ENCODE results near the gene ZBTB32.
"Not testable (repeated sequence)": the region's sequence is repeated elsewhere in the genome, so short reads cannot be mapped to it uniquely, and the experiment has no call there.

Gene ZBTB32, protein sequence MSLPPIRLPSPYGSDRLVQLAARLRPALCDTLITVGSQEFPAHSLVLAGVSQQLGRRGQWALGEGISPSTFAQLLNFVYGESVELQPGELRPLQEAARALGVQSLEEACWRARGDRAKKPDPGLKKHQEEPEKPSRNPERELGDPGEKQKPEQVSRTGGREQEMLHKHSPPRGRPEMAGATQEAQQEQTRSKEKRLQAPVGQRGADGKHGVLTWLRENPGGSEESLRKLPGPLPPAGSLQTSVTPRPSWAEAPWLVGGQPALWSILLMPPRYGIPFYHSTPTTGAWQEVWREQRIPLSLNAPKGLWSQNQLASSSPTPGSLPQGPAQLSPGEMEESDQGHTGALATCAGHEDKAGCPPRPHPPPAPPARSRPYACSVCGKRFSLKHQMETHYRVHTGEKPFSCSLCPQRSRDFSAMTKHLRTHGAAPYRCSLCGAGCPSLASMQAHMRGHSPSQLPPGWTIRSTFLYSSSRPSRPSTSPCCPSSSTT

DNA sequence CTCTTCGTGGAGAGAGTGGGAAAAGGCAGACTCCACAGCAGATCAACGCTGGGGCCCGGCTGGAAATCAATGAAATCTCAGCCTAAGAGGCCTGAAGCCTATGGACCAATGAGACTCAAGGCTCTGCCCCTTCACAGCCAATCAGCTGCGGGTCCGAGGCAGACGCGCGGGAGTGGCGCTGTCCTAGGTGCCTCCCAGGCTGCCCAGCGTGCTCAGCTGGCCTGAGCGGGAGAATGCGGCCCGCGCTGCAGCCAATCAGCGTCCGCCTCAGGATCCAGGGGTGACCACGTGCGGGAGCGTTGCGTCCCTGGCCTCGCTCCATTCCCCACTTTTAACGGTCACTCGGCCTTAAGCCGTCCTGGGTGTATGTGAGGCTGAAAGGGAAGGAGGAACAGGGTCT is at the start of gene ZBTB32:
TSS of gene ZBTB32 (plus strand) at position 341 of the 400 bp plus-strand sequence. CDS start 10,069 bp downstream, outside the sequence.
- DNase-seq = peak; percentile 51 to 70
- TF ChIP-seq GATA1 (IDR thresholded peaks at IDR 0.05; ENCODE audit: low read depth, low read length) (no peak), POLR2A (IDR thresholded peaks at IDR 0.05; ENCODE audit: low read length) (no peak)

DNA sequence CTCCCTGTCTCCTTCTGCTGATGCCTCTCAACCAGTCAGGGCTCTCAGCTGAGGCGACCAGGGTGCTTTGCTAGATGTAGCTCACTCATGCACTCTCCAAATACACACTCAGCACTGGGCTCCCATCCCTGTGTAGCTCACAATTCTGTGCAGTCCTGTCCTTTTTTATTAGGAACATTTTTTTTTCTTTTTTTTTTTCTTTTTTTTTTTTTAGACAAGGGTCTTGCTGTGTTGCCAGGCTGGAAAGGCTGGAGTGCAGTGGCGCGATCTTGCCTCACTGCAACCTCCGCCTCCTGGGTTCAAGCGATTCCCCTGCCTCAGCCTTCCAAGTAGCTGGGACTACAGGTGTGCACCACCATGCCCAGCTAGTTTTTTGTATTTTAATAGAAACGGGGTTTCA is 49.5 kb upstream of the ZBTB32 start:
- not testable (repeated sequence) for DNase-seq

DNA sequence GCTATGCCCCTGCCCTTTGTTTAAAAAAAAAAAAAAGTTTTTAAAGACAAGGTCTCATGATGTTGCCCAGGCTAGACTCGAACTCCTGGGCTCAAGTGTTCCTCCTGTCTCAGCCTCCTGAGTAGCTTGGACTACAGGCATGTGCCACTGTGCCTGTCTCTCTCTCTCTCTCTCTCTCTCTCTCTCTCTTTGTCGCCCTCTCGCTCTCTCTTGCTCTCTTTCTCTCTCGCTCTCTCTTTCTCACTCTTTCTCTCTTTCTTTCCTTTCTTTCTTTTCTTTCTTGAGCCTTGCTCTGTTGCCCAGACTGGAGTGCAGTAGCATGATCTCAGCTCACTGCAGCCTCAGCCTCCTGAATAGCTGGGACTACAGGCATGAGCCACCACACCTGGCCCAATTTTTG is 48.8 kb upstream of the ZBTB32 start:
- no peak for DNase-seq
- TF ChIP-seq POLR2A (IDR thresholded peaks at IDR 0.05; ENCODE audit: low read length) (no peak), GATA1 (IDR thresholded peaks at IDR 0.05; ENCODE audit: low read depth, low read length) (no peak)

DNA sequence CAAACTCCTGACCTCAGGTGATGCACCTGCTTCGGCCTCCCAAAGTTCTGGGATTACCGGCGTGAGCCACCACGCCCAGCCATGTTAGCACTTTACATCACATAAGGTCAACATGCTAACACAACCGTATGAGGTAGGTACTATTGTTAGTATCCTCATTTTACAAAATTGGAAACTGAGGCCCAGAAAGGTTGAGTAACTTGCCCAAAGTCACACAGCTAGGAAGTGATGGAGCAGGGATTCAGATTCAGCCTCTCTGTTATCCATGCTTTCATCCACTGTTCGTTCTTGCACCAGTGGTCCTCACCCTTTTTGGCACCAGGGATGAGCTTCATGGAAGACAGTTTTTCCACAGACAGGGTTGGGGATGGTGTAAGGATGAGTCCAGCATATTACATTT is 47.7 kb upstream of the ZBTB32 start:
- DNase-seq = no peak
- no peak for TF ChIP-seq GATA1 (IDR thresholded peaks at IDR 0.05; ENCODE audit: low read depth, low read length)
- no peak for TF ChIP-seq POLR2A (IDR thresholded peaks at IDR 0.05; ENCODE audit: low read length)

DNA sequence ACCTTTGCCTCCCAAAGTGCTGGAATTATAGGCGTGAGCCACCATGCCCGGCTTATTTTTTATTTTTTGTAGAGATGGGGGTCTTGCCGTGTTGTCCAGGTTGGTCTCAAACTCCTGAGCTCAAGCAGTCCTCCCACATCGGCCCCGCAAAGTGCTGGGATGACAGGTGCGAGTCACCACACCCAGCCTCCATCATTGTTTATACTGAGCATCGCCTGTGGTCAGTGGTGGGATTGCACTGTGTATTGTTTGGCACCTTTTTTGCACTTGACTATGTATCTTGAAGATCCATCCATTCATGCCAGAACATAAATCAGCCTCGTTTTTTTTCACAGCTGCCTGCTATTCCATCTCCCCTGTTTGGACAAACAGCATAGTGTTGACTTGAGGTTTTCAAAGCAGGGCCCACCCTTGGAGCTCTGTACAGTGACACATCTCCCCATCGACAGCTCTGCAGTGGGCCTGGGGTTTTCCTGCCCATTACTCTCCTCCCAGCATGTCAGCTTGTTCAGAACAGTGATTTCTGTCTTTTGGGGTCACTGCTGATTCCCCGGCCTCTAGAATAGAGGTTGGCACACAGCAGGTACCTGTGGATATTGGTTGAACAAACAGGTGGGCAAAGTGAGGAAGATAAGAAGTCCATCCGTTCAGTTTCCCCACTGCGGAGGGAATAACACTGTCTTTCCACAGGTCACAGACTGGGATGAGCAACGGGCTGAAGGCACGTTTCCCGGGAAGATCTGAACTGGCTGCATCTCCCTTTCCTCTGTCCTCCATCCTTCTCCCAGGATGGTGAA is 46.3 kb upstream of the ZBTB32 start:
- TF ChIP-seq POLR2A (IDR thresholded peaks at IDR 0.05; ENCODE audit: low read length) = no peak
- TF ChIP-seq GATA1 (IDR thresholded peaks at IDR 0.05; ENCODE audit: low read depth, low read length) = no peak
- DNase-seq = no peak

DNA sequence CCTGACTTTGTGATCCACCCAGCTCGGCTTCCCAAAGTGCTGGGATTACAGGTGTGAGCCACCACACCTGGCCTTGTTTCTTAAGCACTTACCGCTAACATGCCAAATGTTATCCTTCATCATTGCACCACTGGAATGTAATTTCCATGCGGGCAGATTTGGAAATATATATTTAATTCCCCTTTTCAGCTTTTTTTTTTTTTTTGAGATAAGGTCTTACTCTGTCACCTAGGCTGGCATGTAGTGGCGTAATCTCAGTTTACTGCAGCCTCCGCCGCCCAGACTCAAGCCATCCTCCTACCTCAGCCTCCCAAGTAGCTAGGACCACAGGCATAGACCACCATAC is 42.4 kb upstream of the ZBTB32 start:
- no peak for DNase-seq

DNA sequence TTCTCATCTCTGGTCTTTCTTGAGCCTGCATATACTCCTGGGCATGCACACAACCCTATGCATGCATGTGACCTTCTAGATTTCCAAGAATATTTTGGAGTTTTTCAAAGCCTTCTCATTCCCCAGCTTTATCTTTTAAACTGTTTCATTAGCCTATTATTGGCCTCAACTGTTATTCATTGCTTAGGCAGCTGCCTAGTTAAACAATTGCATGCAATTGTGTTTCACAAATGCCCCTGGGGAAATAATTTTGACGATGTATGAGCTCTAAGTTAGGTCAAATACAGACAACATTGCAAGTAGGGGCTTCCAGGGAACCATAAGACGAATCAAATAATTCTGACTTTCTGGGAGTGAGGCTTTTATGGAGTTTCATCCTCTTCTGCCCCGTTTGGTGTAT is 40.4 kb upstream of the ZBTB32 start:
- no peak for DNase-seq
- TF ChIP-seq POLR2A (IDR thresholded peaks at IDR 0.05; ENCODE audit: low read length) (no peak), GATA1 (IDR thresholded peaks at IDR 0.05; ENCODE audit: low read depth, low read length) (no peak)

More for the DNA sequence above, 42.4 kb upstream of the ZBTB32 start:
- no peak for TF ChIP-seq GATA1 (IDR thresholded peaks at IDR 0.05; ENCODE audit: low read depth, low read length)
- TF ChIP-seq POLR2A (IDR thresholded peaks at IDR 0.05; ENCODE audit: low read length) = no peak

DNA sequence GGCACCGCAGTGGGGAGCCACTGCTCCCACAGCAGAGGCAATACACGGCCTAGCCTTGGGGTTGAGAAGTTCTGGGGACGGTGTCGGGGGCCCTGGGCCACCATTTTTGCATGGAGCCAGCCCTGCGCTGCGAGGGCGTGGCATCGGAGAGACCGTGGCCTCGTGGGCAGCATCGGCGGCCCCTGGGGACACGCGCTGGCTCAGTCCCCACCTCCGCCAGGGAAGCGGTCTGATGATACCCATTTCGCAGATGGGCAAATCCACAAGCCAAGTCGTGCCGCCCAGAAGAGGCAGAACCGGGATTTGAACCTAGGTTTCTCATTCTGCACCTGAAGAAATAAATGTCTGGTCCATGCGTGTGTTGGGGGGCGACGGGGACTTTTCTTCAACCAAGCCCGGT is 39.2 kb upstream of the ZBTB32 start:
- TF ChIP-seq POLR2A (IDR thresholded peaks at IDR 0.05; ENCODE audit: low read length) (no peak), GATA1 (IDR thresholded peaks at IDR 0.05; ENCODE audit: low read depth, low read length) (no peak)
- DNase-seq = no peak

DNA sequence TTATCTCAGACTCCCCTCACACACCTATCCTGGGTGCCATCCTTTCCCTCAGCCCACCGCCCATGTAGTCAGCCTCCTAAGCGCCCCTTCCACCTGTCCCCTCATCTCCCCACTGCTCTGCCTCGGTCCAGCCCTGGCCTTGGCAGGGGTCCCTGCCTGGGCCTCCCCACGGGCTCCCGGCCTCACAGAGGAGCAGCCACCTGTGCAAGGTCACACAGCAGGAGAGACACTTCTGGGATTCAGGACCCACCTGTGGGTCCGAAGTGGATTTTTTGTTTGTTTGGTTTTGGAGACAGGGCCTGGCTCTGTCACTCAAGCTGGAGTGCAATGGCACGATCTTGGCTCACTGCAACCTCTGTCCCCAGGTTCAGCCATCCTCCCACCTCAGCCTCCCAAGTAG is 38.8 kb upstream of the ZBTB32 start:
- TF ChIP-seq POLR2A (IDR thresholded peaks at IDR 0.05; ENCODE audit: low read length) (no peak), GATA1 (IDR thresholded peaks at IDR 0.05; ENCODE audit: low read depth, low read length) (no peak)

DNA sequence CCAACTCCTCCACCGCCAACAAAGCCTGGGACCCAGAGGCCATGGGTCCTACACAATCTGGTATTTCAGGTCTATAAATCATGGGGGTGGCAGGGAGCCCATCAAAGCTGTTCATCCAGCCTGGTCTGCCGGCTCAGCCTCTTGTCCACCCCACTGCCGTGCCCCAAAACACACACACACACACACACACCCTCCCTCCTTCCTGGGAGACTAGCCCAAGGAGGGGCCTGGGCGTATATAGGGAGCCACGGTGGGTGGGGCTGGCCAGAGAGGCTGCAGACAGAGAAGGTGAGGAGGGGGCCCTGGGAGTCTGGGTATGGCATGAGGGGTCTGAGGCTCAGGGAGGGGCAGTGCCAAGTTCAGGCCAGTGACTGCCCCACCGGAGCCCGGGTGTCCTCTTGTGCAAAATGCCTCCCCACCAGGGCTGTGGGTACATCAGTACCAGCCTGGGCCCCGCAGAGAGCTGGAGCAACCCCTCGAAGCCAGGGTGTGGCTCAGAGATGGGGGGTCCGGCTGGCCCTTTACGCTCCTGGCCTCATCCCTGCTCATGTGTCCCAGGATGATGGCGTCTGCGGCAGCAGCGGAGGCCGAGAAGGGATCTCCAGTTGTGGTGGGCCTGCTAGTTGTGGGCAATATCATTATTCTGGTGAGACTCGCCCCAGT is 38.0 kb upstream of the ZBTB32 start, which contains the start of gene UPK1A:
TSS of gene UPK1A (plus strand) at position 267 of the 663 bp plus-strand sequence. CDS start at position 563, 296 bp downstream.
- no peak for TF ChIP-seq POLR2A (IDR thresholded peaks at IDR 0.05; ENCODE audit: low read length)
- no peak for TF ChIP-seq GATA1 (IDR thresholded peaks at IDR 0.05; ENCODE audit: low read depth, low read length)
- no peak for DNase-seq

More for the DNA sequence above, 38.8 kb upstream of the ZBTB32 start:
- no peak for DNase-seq

DNA sequence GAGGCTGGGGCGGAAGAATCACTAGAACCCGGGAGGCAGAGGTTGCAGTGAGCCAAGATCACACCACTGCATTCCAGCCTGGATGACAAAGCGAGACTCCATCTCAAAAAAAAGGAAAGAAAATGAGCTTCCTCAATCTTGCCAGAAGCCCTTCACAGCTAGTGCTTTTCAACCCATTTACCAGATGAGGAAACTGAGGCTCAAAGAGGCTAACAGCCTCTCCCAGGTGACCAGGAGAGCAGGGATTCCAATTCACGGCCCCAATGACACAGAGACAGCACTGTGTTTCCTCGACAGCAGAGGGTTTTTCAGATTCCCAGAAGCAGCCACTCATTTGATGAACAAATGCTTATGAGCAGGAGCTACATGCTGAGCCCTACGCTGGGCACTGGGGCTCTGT is 34.8 kb upstream of the ZBTB32 start:
- DNase-seq = no peak
- TF ChIP-seq GATA1 (IDR thresholded peaks at IDR 0.05; ENCODE audit: low read depth, low read length) (no peak), POLR2A (IDR thresholded peaks at IDR 0.05; ENCODE audit: low read length) (no peak)

DNA sequence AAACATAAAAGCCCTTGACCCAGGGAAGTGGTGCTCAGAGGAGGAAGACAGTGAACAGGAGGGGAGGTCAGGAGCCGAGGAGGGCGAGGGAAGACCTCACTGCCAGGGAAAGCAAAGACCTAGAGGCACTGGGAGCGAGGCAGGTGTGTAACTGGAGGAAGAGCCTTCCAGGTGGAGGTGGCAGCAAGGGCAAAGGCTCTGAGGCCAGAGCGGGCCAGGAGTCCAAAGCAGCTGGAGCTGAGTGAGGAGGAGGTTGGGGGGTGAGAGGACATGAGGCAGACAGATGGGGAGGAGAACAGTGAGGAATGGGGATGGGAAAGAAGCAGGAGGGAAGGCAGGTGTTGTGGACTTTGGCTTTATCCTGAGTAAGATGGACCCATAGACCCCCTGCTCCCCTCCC is 34.4 kb upstream of the ZBTB32 start:
- no peak for TF ChIP-seq POLR2A (IDR thresholded peaks at IDR 0.05; ENCODE audit: low read length)
- no peak for TF ChIP-seq GATA1 (IDR thresholded peaks at IDR 0.05; ENCODE audit: low read depth, low read length)
- no peak for DNase-seq

DNA sequence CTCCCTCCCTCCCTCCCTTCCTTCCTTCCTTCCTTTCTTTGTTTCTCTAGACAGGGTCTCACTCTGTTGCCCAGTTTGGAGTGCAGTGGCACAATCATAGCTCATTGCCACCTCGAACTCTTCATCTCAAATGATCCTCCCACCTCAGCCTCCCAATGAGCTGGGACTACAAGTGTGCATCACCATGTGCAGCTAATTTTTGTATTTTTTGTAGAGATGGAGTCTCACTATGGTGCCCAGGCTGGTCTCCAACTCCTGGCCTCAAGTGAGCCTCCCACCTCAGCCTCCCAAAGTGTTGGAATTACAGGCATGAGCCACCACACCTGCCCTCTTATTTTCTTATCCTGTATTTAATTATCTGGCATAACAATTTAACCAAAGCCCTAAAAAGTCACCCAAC is 33.7 kb upstream of the ZBTB32 start:
- DNase-seq = no peak
- TF ChIP-seq POLR2A (IDR thresholded peaks at IDR 0.05; ENCODE audit: low read length) (no peak), GATA1 (IDR thresholded peaks at IDR 0.05; ENCODE audit: low read depth, low read length) (no peak)

DNA sequence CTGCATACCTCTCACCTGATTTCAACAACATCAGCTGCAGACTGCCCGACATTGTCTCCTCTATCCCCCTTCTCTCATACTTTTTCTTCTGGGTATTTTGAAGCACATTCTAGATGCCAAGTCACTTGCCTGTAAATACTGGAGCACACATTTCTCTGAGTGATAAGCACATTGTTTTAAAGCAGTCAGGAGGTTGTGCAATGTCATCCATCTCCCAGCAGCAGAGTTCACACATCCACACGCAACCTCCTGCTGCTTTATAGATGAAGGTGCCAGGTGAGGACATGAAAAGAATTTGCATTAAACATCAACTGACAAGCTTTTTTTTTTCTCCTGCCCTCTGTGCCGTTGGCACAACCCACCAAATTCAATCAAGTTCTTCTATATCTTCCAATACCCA is 32.5 kb upstream of the ZBTB32 start:
- peak; percentile 73 to 82 for DNase-seq
- TF ChIP-seq GATA1 (IDR thresholded peaks at IDR 0.05; ENCODE audit: low read depth, low read length) (no peak), POLR2A (IDR thresholded peaks at IDR 0.05; ENCODE audit: low read length) (no peak)
